Islet of Langerhans (tissue), 1 donor: ENCODE results near the gene HOXA2.

Experiments
- FAIRE-seq: peaks from one replicate; lab custom pipeline; 2011; peaks lifted over from hg19 to GRCh38; lab: Jason Lieb, UNC

The HOXA2 gene

DNA sequence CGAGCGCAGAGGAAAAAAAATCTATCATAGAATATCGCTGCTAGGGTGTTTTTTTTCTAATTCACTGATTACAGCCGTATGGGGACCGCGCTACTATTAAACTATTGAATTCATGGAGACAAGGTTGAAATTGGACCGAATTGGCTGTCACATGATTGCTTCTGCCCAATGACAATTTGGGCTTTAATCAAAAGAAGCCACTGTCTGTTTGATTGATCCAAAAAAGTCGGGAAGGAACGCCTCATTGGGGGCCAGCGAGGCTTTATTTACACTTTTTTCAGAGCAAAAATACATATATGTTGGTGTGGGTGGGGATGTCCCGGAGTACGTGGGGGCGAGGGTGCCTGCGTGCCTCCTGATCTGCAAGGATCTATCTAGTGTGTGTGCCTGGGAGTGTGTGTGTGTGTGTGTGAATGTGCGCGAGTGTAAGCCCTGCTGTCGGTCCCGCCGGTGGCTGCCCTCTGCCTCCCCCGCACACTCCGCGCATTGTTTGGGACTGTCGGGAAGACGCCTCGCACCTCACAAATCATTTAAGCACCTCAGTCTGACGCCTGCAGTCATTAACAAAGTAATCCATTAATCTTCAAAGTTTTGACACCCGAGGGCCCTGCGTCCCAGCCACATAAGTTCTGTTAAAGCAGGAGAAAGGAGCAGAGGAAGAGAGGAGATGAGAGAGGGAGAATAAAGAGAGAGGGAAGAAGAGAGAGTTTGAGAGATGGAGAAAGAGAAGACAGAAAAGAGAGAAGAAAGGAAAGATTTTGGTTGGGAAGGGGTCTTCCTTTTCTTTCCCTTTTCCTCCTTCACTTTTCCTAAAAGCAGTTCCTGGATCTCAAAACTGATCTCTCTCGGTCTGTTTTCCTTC, at the start of gene HOXA2:
Gene HOXA2, minus strand, starts transcription at position 103 of the 862 bp plus-strand sequence. CDS start 183 bp downstream, outside the sequence.
- no peak for FAIRE-seq

DNA sequence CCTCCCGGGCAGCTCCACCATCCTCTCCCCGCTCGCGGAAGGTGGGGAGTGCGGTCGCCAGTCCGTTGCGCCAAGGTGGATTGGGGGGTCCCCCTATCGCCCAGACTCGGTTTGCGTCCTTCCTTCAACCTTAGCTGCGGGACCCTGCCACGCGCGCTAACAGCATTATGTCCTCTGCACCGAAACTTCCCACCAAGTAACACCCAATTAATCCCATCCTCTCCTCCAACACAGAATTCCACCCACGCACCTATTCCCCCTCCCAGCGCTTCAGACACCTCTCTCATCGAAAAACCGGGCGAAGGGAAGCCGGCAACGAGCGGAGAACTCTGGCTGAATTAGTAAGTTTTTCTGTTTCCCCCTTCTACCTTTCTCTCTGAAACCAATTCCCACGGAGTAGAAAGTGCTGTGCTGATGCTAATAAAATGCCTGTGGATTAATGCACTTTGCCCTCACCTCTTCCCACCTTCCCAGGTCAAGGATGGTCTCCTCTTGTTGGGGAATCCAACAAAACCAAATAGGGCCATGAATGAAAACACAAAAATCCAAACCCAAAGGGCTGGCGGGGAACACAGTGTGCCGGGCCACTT, 49.0 kb upstream of the HOXA2 start:
- no peak for FAIRE-seq

- FAIRE-seq: no peak
Observed at GRCh38 chr7:27150568-27151340, 48.3 kb upstream of the HOXA2 start.

GRCh38 chr7:27149842-27150567, 47.5 kb upstream of the HOXA2 start:
- FAIRE-seq: no peak

- FAIRE-seq: no peak
Observed at GRCh38 chr7:27148756-27149641, 46.5 kb upstream of the HOXA2 start.

GRCh38 chr7:27148031-27148755, 45.7 kb upstream of the HOXA2 start:
- no peak for FAIRE-seq

DNA sequence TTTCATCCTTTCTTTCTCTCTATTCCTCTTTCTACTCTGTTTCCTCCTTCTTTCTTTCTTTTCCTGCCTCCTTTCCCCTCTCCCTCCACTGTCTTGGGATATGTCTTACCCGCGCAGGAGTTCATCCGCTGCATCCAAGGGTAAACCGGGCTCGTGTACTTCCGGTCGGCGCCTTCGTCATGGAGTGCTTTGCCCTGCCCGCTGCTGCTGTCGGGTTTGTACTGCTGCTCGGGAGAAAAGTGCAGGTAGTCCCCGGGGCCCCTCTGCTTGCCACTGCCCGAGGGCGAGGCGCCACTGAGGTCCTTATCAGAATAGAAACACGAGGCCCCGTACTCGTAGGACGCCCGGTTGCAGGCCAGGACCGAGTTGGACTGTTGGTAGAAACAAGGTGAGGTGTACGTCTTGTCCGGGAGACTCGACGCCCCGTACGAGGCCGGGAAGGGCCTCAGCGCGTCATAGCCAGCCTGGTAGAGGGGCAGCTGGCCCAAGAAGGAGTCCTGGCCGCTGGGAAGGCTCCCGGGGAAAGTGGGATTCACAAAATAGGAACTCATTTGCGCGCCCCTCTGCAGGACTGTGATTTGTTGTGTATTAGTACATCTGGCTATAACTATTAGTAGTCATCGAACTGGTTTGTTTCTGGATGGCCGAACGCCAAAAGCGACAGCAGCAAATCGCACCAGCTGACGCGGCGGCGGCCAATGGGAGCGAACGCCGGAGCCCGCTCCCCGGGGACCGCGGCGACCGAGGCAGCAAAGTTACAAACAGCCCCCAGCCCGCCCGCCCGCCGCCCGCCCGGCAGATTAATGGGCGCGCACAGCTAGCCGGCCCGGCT, 44.9 kb upstream of the HOXA2 start, which contains the start of gene HOXA6:
Gene HOXA6, minus strand, starts transcription at position 576 of the 832 bp plus-strand sequence. Its CDS starts 25 bp downstream, at position 551.
- FAIRE-seq: no peak

- FAIRE-seq: no peak
Observed at GRCh38 chr7:27146491-27147198, 44.2 kb upstream of the HOXA2 start.

DNA sequence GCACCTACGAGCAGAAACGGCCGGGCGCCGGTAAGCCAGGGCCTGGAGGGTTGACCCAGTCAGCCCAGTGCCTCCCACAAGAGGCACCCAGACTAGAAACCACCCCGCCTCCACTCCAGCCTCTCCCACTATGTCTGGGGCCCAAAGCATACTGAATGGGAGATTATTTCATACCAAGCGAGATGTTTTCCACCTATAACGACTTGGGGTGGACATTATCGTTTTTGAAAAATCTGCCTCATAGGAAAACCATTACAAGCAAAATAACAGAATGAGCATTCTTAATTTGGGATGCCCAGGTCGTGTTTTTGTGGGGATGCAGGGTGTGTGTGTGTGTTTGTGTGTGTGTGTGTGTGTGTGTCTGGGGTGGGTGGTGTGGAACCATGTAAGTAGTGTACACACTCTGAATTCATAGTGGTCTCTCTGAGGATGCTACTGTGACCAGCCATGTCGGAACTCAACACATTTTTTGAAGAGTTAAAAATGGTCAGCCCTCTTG, 43.5 kb upstream of the HOXA2 start:
- FAIRE-seq: no peak

GRCh38 chr7:27145165-27145913, 42.9 kb upstream of the HOXA2 start:
- FAIRE-seq: no peak

- no peak for FAIRE-seq
Observed at GRCh38 chr7:27144781-27145164, 42.3 kb upstream of the HOXA2 start.

GRCh38 chr7:27143950-27144780, 41.7 kb upstream of the HOXA2 start:
- FAIRE-seq: no peak

GRCh38 chr7:27143023-27143949, 40.8 kb upstream of the HOXA2 start, which contains the start of gene HOXA5:
HOXA5 (minus strand) TSS chr7:27143681; CDS start chr7:27143607, 74 bp downstream.
- no peak for FAIRE-seq

DNA sequence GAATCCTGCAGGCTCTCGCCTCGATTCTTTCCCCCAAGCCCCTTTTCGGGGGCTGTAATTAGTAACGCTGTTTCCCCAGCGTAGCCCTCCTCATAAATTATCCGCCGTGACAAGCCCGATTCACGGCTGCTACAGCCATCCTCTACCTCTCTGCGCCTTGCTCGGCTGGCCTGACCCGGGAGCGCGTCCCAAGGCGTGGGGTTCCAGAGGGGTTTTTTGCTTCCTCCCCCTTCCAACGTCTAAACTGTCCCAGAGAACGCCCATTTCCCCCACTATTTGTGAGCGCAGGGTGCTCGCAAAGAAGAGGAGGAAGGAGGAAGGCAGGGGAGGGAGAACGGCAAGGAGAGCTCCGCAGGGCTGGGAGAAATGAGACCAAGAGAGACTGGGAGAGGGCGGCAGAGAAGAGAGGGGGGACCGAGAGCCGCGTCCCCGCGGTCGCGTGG, 40.1 kb upstream of the HOXA2 start:
- FAIRE-seq: no peak

DNA sequence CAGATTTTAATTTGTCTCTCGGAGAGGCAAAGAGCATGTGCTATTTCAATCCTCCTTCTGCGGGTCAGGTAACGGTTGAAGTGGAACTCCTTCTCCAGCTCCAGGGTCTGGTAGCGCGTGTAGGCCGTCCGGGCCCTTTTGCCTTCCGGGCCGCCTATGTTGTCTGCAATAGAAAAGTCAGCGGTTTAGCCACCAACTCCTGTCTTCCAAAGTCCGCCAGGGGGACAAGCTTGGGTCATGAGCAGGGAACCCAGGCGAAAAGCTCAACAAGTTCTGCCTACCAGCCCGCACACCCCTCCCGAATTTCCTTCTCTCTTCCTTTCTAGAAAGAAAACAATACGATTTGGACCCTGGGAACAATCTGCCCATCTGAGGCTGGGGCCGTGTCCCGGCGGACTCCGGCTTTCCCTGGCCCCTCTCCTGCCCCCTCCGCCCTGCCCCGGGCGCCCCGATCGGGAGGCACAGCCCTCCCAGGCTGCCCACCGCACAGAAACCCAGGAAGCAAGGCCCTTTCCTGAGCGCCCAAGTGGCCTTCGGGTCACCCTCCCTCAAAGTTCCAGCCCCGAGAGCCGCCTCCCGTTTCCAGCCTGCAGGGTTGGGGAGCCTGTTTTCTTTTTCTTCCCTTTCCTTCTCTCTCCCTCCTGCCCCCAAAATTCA, 39.6 kb upstream of the HOXA2 start:
- no peak for FAIRE-seq
